Epithelial cell of esophagus (primary cell): ENCODE measurements around the gene SFTPD.
"Not testable (repeated sequence)": the region's sequence is repeated elsewhere in the genome, so short reads cannot be mapped to it uniquely, and the experiment has no call there.

Experiments
- DNase-seq: peaks from one replicate; pipeline ENCODE4 v3.0.0; 2010; ENCODE audit warnings: low read depth
- H3K4me3 ChIP-seq: 2 replicates; pipeline ENCODE4 v1.5.1; 2011; ENCODE audit warnings: mild to moderate bottlenecking, low read length, control low read depth
- CTCF ChIP-seq: IDR thresholded peaks from 2 replicates; pipeline ENCODE4 v1.5.1; 2011; ENCODE audit warnings: low read depth, mild to moderate bottlenecking, low read length, control low read depth, inconsistent platforms; ENCODE audit not compliant: insufficient read depth; ENCODE audit errors: missing control alignments

The SFTPD gene

GRCh38 chr10:79905322-79906314 is 43.3 kb downstream of the SFTPD start:
- TF ChIP-seq CTCF: no peak

GRCh38 chr10:79904671-79905321 is 44.1 kb downstream of the SFTPD start:
- peak; percentile 62 for DNase-seq
- TF ChIP-seq CTCF: no peak
- H3K4me3 ChIP-seq: peak overlapping the region; percentile 48

More at GRCh38 chr10:79905322-79906314, 43.3 kb downstream of the SFTPD start:
- peak overlapping the region; percentile 48 for H3K4me3 ChIP-seq
- DNase-seq: peak; percentile 27

- not testable (repeated sequence) for DNase-seq, H3K4me3 ChIP-seq
These were observed 47.3 kb downstream of the SFTPD start for GRCh38 chr10:79901571-79901970.

- DNase-seq: no peak
- no peak overlapping the region for H3K4me3 ChIP-seq
- no peak for TF ChIP-seq CTCF
These were observed 50.1 kb downstream of the SFTPD start for GRCh38 chr10:79898597-79899325.

GRCh38 chr10:79892896-79893295 is 56.0 kb downstream of the SFTPD start:
- not testable (repeated sequence) for DNase-seq, H3K4me3 ChIP-seq

- no peak for TF ChIP-seq CTCF
- no peak for DNase-seq
- H3K4me3 ChIP-seq: no peak overlapping the region
These were observed 58.4 kb downstream of the SFTPD start for GRCh38 chr10:79890469-79890868.

- not testable (repeated sequence) for H3K4me3 ChIP-seq, DNase-seq
These were observed 59.9 kb downstream of the SFTPD start for GRCh38 chr10:79888984-79889383.
